Activated CD4-positive, alpha-beta memory T cell treated with anti-CD3 and anti-CD28 coated beads for 36 hours (primary cell): ENCODE data around the gene DNTT. TPM values are rescaled to one million over a fixed set of nuclear protein-coding genes. Genes with fewer than 3 reads are reported as not detected.

Source experiments
- CTCF ChIA-PET: fragments of 350-600 bp; sonication (Branson Sonifier 250); formaldehyde crosslinking; loops from one replicate; lab custom pipeline; 2021; ENCODE audit warnings: antibody characterized with exemption, inconsistent platforms; lab: Charles Lee
- POLR2A ChIA-PET: fragments of 350-600 bp; sonication (Branson Sonifier 250); formaldehyde crosslinking; loops from one replicate; lab custom pipeline; 2021; ENCODE audit warnings: antibody characterized with exemption; lab: Charles Lee
- DNase-seq: peaks from one replicate; pipeline ENCODE4 v3.0.0-alpha.2; 2020
- H3K27ac Mint-ChIP-seq: one replicate; pipeline ENCODE4 v1.8.0; 2021; ENCODE audit warnings: mixed read lengths
- H3K27me3 Mint-ChIP-seq: one replicate; pipeline ENCODE4 v1.8.0; 2021; ENCODE audit warnings: mixed read lengths
- H3K36me3 Mint-ChIP-seq: one replicate; pipeline ENCODE4 v1.8.0; 2021; ENCODE audit warnings: mixed read lengths
- H3K4me1 Mint-ChIP-seq: one replicate; pipeline ENCODE4 v1.8.0; 2021; ENCODE audit warnings: low read depth, mixed read lengths
- H3K4me3 Mint-ChIP-seq: one replicate; pipeline ENCODE4 v1.8.0; 2021; ENCODE audit warnings: mild to moderate bottlenecking, mixed read lengths
- H3K9me3 Mint-ChIP-seq: one replicate; pipeline ENCODE4 v1.8.0; 2021; ENCODE audit warnings: mixed read lengths
- intact Hi-C: fragments of 100-400 bp; cut with micrococcal nuclease; formaldehyde crosslinking; loops from one replicate; pipeline ENCODE4 v1.15.1; 2023
- total RNA-seq, 2 experiments: library from RNA; stranded (reverse); gene quantifications; one replicate each; pipeline ENCODE4 v1.2.3, GENCODE V29; 2021

The DNTT gene
- total RNA-seq, result not detected

GRCh38 chr10:96304230-96304629 lies at the start of gene DNTT:
DNTT (plus strand) TSS chr10:96304434; CDS start chr10:96304498, 64 bp downstream.
- CTCF ChIA-PET, result interaction anchor here (2.6 kb wide), 1 partner anchor 75 kb away, joined by 9 read pairs; no protein-coding TSS in a partner anchor

GRCh38 chr10:96254976-96255375 lies 49.3 kb upstream of the DNTT start:
- CTCF ChIA-PET, result interaction anchor here (1.5 kb wide), 1 partner anchor 25 kb away, joined by 5 read pairs; no protein-coding TSS in a partner anchor
- POLR2A ChIA-PET, result no interaction called here
- Mint-ChIP-seq H3K4me1 (no peaks in the 10 kb centered on the region), H3K36me3 (no peaks in the 10 kb centered on the region), H3K9me3 (no peaks in the 10 kb centered on the region), H3K27ac (no peak overlapping the region), H3K27me3 (peaks cover 2% of the 10 kb centered on the region), H3K4me3 (no peak overlapping the region)
- intact Hi-C loops, result no loop called here
- DNase-seq, result no peak

More at GRCh38 chr10:96304230-96304629, at the start of gene DNTT:
- no peak for DNase-seq
- no peak within 1 kb of the TSS for H3K27ac Mint-ChIP-seq
- H3K4me1 Mint-ChIP-seq, result peaks cover 7% of the 10 kb centered on the region
- no peaks in the 10 kb centered on the region for H3K36me3 Mint-ChIP-seq
- no peaks in the 10 kb centered on the region for H3K9me3 Mint-ChIP-seq
- peaks cover 46% of the 10 kb centered on the region for H3K27me3 Mint-ChIP-seq
- POLR2A ChIA-PET, result no interaction called here
- intact Hi-C loops, result no loop called here
- H3K4me3 Mint-ChIP-seq, result no peak within 1 kb of the TSS

GRCh38 chr10:96255549-96256333 lies 48.5 kb upstream of the DNTT start:
- intact Hi-C loops, result no loop called here

DNA sequence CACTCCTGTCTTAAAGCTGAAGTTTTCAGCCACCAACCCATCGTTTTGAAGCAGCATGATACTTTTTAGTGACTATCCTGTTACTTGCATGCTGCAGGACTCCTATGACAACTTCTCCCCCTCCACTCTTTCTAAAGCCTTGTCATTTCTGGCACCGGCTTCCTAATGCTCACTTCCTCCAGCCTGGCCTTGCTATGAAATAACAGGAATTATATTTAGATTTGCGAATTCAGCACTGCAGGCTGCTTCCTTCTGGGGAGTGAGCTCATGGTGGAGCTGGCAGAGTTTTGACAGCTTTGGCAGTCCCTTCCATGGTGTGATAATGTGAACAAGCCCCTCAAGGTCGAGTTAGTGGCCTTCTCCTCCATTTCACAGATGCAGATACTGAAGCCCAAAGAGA lies 46.3 kb upstream of the DNTT start:
- Mint-ChIP-seq H3K9me3 (no peaks in the 10 kb centered on the region), H3K36me3 (no peaks in the 10 kb centered on the region), H3K27me3 (peaks cover 4% of the 10 kb centered on the region), H3K4me1 (no peaks in the 10 kb centered on the region), H3K27ac (no peak overlapping the region), H3K4me3 (no peak overlapping the region)
- no peak for DNase-seq
- POLR2A ChIA-PET, result no interaction called here
- CTCF ChIA-PET, result interaction anchor here (1.1 kb wide), 1 partner anchor 28 kb away, joined by 4 read pairs; no protein-coding TSS in a partner anchor
- intact Hi-C loops, result no loop called here

More at GRCh38 chr10:96255549-96256333, 48.5 kb upstream of the DNTT start:
- Mint-ChIP-seq H3K4me3 (no peak overlapping the region), H3K27me3 (peaks cover 2% of the 10 kb centered on the region), H3K27ac (no peak overlapping the region), H3K4me1 (no peaks in the 10 kb centered on the region), H3K36me3 (no peaks in the 10 kb centered on the region), H3K9me3 (no peaks in the 10 kb centered on the region)
- ChIA-PET CTCF (interaction anchor here (1.5 kb wide), 1 partner anchor 26 kb away, joined by 5 read pairs; no protein-coding TSS in a partner anchor), POLR2A (no interaction called here)
- DNase-seq, result no peak

- CTCF ChIA-PET, result interaction anchor here (0.7 kb wide), 1 partner anchor 116 kb away, joined by 3 read pairs; no protein-coding TSS in a partner anchor
- H3K27me3 Mint-ChIP-seq, result peaks cover 2% of the 10 kb centered on the region
- intact Hi-C loops, result no loop called here
- H3K4me1 Mint-ChIP-seq, result no peaks in the 10 kb centered on the region
- no peaks in the 10 kb centered on the region for H3K9me3 Mint-ChIP-seq
- no peak for DNase-seq
- POLR2A ChIA-PET, result no interaction called here
- no peak overlapping the region for H3K4me3 Mint-ChIP-seq
- H3K27ac Mint-ChIP-seq, result no peak overlapping the region
- no peaks in the 10 kb centered on the region for H3K36me3 Mint-ChIP-seq
These were observed 45.1 kb upstream of the DNTT start for GRCh38 chr10:96259150-96259549.

DNA sequence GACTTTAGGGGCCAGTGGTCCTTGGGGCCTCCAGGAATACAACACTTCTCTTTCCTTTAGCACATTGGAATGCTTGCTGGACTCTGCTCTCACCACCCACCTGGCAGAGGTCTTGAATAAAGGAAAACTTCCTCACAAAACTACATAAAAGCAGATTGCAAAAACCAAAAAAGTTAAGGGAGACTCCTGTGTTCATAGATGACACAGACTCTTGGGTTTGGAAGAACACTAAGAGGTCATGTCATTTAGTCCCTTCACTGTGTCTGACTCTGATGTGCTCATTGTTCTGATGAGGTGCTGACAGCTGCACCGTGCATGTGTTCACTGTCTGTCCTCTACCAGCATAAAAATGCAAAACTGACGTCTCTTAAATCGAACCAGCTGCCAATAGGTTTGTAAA lies 44.2 kb upstream of the DNTT start:
- Mint-ChIP-seq H3K4me1 (no peaks in the 10 kb centered on the region), H3K27ac (no peak overlapping the region), H3K27me3 (peaks cover 2% of the 10 kb centered on the region), H3K36me3 (no peaks in the 10 kb centered on the region), H3K4me3 (no peak overlapping the region), H3K9me3 (no peaks in the 10 kb centered on the region)
- ChIA-PET POLR2A (interaction anchor here (0.6 kb wide), 1 partner anchor 68 kb away, joined by 4 read pairs; no protein-coding TSS in a partner anchor), CTCF (interaction anchor here (0.7 kb wide), 1 partner anchor 116 kb away, joined by 3 read pairs; no protein-coding TSS in a partner anchor)
- intact Hi-C loops, result no loop called here
- no peak for DNase-seq

- H3K4me1 Mint-ChIP-seq, result no peaks in the 10 kb centered on the region
- no peak overlapping the region for H3K4me3 Mint-ChIP-seq
- H3K9me3 Mint-ChIP-seq, result no peaks in the 10 kb centered on the region
- CTCF ChIA-PET, result no interaction called here
- H3K27me3 Mint-ChIP-seq, result peaks cover 4% of the 10 kb centered on the region
- DNase-seq, result no peak
- no peaks in the 10 kb centered on the region for H3K36me3 Mint-ChIP-seq
- intact Hi-C loops, result no loop called here
- no peak overlapping the region for H3K27ac Mint-ChIP-seq
- POLR2A ChIA-PET, result no interaction called here
These were observed 43.1 kb upstream of the DNTT start for GRCh38 chr10:96261132-96261531.

- POLR2A ChIA-PET, result no interaction called here
- Mint-ChIP-seq H3K4me3 (no peak overlapping the region), H3K36me3 (no peaks in the 10 kb centered on the region), H3K9me3 (no peaks in the 10 kb centered on the region), H3K4me1 (no peaks in the 10 kb centered on the region), H3K27me3 (peaks cover 4% of the 10 kb centered on the region), H3K27ac (no peak overlapping the region)
- intact Hi-C loops, result no loop called here
- CTCF ChIA-PET, result interaction anchor here (1.0 kb wide), 1 partner anchor 33 kb away, joined by 3 read pairs; no protein-coding TSS in a partner anchor
- DNase-seq, result no peak
These were observed 42.3 kb upstream of the DNTT start for GRCh38 chr10:96261930-96262329.

DNA sequence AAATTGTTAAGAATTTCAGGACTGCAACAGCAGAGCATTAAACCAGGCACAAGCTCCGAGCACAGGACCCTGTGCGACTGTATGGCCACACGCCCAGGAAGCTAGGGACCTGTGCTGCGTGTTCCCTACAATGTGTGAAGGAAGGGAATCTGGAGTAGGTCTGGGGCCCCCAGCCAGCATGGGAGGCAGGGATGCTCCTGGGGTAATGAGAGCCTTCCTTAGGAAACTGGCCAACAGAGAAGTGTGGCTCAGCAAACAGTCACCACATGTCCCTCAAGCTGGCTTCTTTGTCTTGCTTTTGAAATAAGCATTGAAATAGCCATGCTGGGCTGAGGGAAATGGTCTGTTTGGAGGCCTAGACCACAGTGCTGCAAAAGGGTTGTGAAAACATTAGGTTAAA lies 41.1 kb upstream of the DNTT start:
- CTCF ChIA-PET, result interaction anchor here (1.0 to 1.7 kb wide), 2 partner anchors 33 to 34 kb away, joined by 3 to 5 read pairs; no protein-coding TSS in a partner anchor
- H3K9me3 Mint-ChIP-seq, result no peaks in the 10 kb centered on the region
- no peak overlapping the region for H3K27ac Mint-ChIP-seq

GRCh38 chr10:96263669-96264068 lies 40.6 kb upstream of the DNTT start:
- ChIA-PET POLR2A (no interaction called here), CTCF (interaction anchor here (1.7 kb wide), 1 partner anchor 34 kb away, joined by 5 read pairs; no protein-coding TSS in a partner anchor)
- Mint-ChIP-seq H3K9me3 (no peaks in the 10 kb centered on the region), H3K4me3 (no peak overlapping the region), H3K27ac (no peak overlapping the region), H3K36me3 (no peaks in the 10 kb centered on the region), H3K4me1 (no peaks in the 10 kb centered on the region), H3K27me3 (peaks cover 7% of the 10 kb centered on the region)
- intact Hi-C loops, result no loop called here
- no peak for DNase-seq

More for the DNA sequence above, 41.1 kb upstream of the DNTT start:
- no peaks in the 10 kb centered on the region for H3K36me3 Mint-ChIP-seq
- POLR2A ChIA-PET, result no interaction called here
- no peak overlapping the region for H3K4me3 Mint-ChIP-seq
- H3K4me1 Mint-ChIP-seq, result no peaks in the 10 kb centered on the region
- intact Hi-C loops, result no loop called here
- H3K27me3 Mint-ChIP-seq, result peaks cover 4% of the 10 kb centered on the region
- DNase-seq, result no peak

DNA sequence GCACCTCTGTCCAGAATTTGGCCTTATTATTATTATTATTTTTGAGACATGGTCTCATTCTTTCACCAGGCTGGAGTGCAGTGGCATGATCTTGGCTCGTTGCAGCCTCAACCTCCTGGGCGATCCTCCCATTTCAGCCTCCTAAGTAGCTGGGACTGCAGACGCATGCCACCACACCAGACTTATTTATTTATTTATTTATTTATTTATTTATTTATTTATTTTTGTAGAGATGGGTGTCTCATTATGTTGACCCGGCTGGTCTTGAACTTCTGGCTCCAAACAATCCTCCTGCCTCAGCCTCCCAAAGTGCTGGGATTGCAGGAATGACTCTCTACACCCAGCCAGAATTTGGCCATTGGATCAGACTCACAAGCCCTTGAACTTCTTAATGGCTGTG lies 39.3 kb upstream of the DNTT start:
- Mint-ChIP-seq H3K4me3 (no peak overlapping the region), H3K36me3 (no peaks in the 10 kb centered on the region), H3K9me3 (no peaks in the 10 kb centered on the region), H3K27me3 (peaks cover 14% of the 10 kb centered on the region), H3K27ac (no peak overlapping the region), H3K4me1 (no peaks in the 10 kb centered on the region)
- POLR2A ChIA-PET, result no interaction called here
- intact Hi-C loops, result no loop called here
- DNase-seq, result no peak
- CTCF ChIA-PET, result interaction anchor here (1.7 kb wide), 1 partner anchor 35 kb away, joined by 5 read pairs; no protein-coding TSS in a partner anchor

DNA sequence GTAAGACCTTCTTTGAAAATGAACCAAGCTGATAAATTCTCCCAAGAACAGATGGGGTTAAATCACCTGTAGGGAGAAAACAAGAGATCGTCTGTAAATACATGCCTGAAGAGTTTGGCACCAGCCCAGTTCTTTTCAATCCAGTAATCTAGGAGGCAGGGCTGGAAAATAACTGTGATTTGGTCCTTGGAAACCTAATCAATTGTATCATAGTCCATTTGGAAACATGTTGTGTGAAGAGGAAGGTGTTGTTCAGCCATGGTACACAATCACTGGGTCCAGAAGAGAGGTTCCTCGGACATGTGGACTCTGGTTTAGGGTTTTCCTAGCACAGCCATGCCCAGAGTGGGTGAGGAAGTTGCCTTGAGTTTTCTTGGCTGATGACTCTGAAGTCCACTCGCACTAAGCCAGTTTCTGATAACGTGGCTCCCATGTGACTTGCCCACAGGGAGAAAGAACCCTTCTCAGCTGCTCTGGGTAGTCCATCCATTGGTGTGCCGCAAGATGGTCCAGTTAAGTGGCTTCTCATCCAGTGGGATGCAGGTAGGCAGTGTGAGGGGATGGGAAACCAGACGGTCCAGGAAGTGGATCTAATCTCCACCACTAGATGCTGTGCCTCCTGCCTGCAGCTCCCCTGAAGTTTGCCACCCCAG lies 38.0 kb upstream of the DNTT start:
- no peak for DNase-seq
- no peak overlapping the region for H3K4me3 Mint-ChIP-seq
- POLR2A ChIA-PET, result no interaction called here
- H3K9me3 Mint-ChIP-seq, result no peaks in the 10 kb centered on the region
- no peak overlapping the region for H3K27ac Mint-ChIP-seq
- CTCF ChIA-PET, result no interaction called here
- intact Hi-C loops, result no loop called here
- H3K4me1 Mint-ChIP-seq, result no peaks in the 10 kb centered on the region
- no peaks in the 10 kb centered on the region for H3K36me3 Mint-ChIP-seq
- peaks cover 14% of the 10 kb centered on the region for H3K27me3 Mint-ChIP-seq
